Neural cell (in vitro differentiated cells): Measurements from ENCODE around the gene B4GALT4. TPM values are rescaled to one million over a fixed set of nuclear protein-coding genes. Genes with fewer than 3 reads are reported as not detected.

Experiments
- H2AFZ ChIP-seq: fragments of 200-600, 300-800 bp; sonication (generic), shearing (Covaris generic); 2 replicates; pipeline ENCODE4 v1.6.0; 2014; ENCODE audit warnings: low read depth, mild to moderate bottlenecking, antibody characterized with exemption, low read length, moderate library complexity
- H3F3A ChIP-seq: fragments of 200-600 bp; shearing (Covaris generic); 2 replicates; pipeline ENCODE4 v1.6.1; 2016; ENCODE audit warnings: mild to moderate bottlenecking, moderate library complexity, mixed read lengths, antibody characterized with exemption, low read length; ENCODE audit not compliant: insufficient read depth, poor library complexity, severe bottlenecking
- H3K27ac ChIP-seq: fragments of 200-600, 300-800 bp; sonication (generic), shearing (Covaris generic); 2 replicates; pipeline ENCODE4 v1.5.1; 2014; ENCODE audit warnings: mild to moderate bottlenecking, low read length, moderate library complexity
- H3K27me3 ChIP-seq: fragments of 300-800, 200-600 bp; sonication (generic), shearing (Covaris generic); 2 replicates; pipeline ENCODE4 v1.6.0; 2014; ENCODE audit warnings: mild to moderate bottlenecking, low read depth, low read length, moderate library complexity; ENCODE audit not compliant: insufficient read depth
- H3K36me3 ChIP-seq: fragments of 300-800, 200-600 bp; sonication (generic), shearing (Covaris generic); 2 replicates; pipeline ENCODE4 v1.5.1; 2014; ENCODE audit warnings: mild to moderate bottlenecking, antibody characterized with exemption, low read length, moderate library complexity; ENCODE audit not compliant: insufficient read depth
- H3K4me2 ChIP-seq: fragments of 300-800, 200-600 bp; sonication (generic), shearing (Covaris generic); 2 replicates; pipeline ENCODE4 v1.6.0; 2014; ENCODE audit warnings: mild to moderate bottlenecking, low read length
- H3K4me3 ChIP-seq: fragments of 300-800, 200-600 bp; sonication (generic), shearing (Covaris generic); 2 replicates; pipeline ENCODE4 v1.5.1; 2014; ENCODE audit warnings: mild to moderate bottlenecking, low read length, moderate library complexity
- H3K79me2 ChIP-seq: fragments of 200-600 bp; shearing (Covaris generic); replicated peaks from 2 replicates; pipeline ENCODE4 v1.6.0; 2014; ENCODE audit warnings: mild to moderate bottlenecking, low read length, moderate library complexity; ENCODE audit not compliant: insufficient read depth
- H3K9ac ChIP-seq: fragments of 300-800, 200-600 bp; sonication (generic), shearing (Covaris generic); 2 replicates; pipeline ENCODE4 v1.6.1; 2016; ENCODE audit warnings: mild to moderate bottlenecking, low read length, mixed read lengths
- H3K9me2 ChIP-seq: fragments of 200-600 bp; shearing (Covaris generic); 2 replicates; pipeline ENCODE4 v1.6.1; 2016; ENCODE audit warnings: mild to moderate bottlenecking, low read length, mixed read lengths; ENCODE audit not compliant: insufficient read depth
- H3K9me3 ChIP-seq: fragments of 200-600, 300-800 bp; sonication (generic), shearing (Covaris generic); 2 replicates; pipeline ENCODE4 v1.6.1; 2016; ENCODE audit warnings: mild to moderate bottlenecking, mixed run types, low read length, moderate library complexity, mixed read lengths
- H4K20me1 ChIP-seq: fragments of 200-600 bp; shearing (Covaris generic); 2 replicates; pipeline ENCODE4 v1.6.1; 2016; ENCODE audit warnings: mild to moderate bottlenecking, mixed run types; ENCODE audit not compliant: insufficient read depth
- CTCF ChIP-seq: fragments of 450-650 bp; IDR thresholded peaks from 2 replicates; pipeline ENCODE4 v1.5.1; 2014; ENCODE audit warnings: antibody characterized with exemption, mild to moderate bottlenecking, moderate library complexity; ENCODE audit not compliant: poor library complexity, severe bottlenecking
- EP300 ChIP-seq: fragments of 450-650 bp; conservative IDR thresholded peaks from 2 replicates; pipeline ENCODE4 v1.6.1; 2014; ENCODE audit warnings: antibody characterized with exemption, mild to moderate bottlenecking, moderate library complexity; ENCODE audit not compliant: poor library complexity, severe bottlenecking
- EZH2 ChIP-seq: fragments of 200-600, 300-800 bp; shearing (Covaris generic), sonication (generic); IDR thresholded peaks from 2 replicates; pipeline ENCODE4 v1.6.1; 2014; ENCODE audit warnings: antibody characterized with exemption, low read length, borderline replicate concordance, mild to moderate bottlenecking; ENCODE audit not compliant: insufficient read depth, poor library complexity, severe bottlenecking
- MXI1 ChIP-seq: fragments of 450-650 bp; conservative IDR thresholded peaks from 2 replicates; pipeline ENCODE4 v1.6.1; 2014; ENCODE audit warnings: antibody characterized with exemption, mild to moderate bottlenecking; ENCODE audit not compliant: poor library complexity, severe bottlenecking
- POLR2AphosphoS5 ChIP-seq: IDR thresholded peaks from 2 replicates; pipeline ENCODE4 v1.6.1; 2012
- RAD21 ChIP-seq: fragments of 450-650 bp; conservative IDR thresholded peaks from 2 replicates; pipeline ENCODE4 v1.6.1; 2014; ENCODE audit warnings: antibody characterized with exemption, mild to moderate bottlenecking, moderate library complexity
- REST ChIP-seq: IDR thresholded peaks from 2 replicates; pipeline ENCODE4 v1.6.1; 2012; ENCODE audit warnings: borderline replicate concordance
- SMC3 ChIP-seq: fragments of 450-650 bp; conservative IDR thresholded peaks from 2 replicates; pipeline ENCODE4 v1.6.1; 2014; ENCODE audit warnings: antibody characterized with exemption, mild to moderate bottlenecking, moderate library complexity; ENCODE audit not compliant: poor library complexity
- TAF1 ChIP-seq: IDR thresholded peaks from 2 replicates; pipeline ENCODE4 v1.6.1; 2012; ENCODE audit warnings: low read depth
- polyA plus RNA-seq: library from polyadenylated mRNA; depleted of rRNA; stranded (reverse); fragments of >200 nt; gene quantifications from 2 replicates; pipeline ENCODE4 v1.2.3, GENCODE V29; 2014

B4GALT4 gene
- polyA plus RNA-seq, 1 donor from 2014 or later: 11.8 TPM

- no peak overlapping the region for H3K4me2 ChIP-seq
- no peak overlapping the region for H2AFZ ChIP-seq
- H3K36me3 ChIP-seq: no peaks in the 10 kb centered on the region
- no peaks in the 10 kb centered on the region for H3K79me2 ChIP-seq
- H3F3A ChIP-seq: no peaks in the 10 kb centered on the region
- H3K9ac ChIP-seq: no peak overlapping the region
- H3K9me2 ChIP-seq: no peaks in the 10 kb centered on the region
- H3K4me3 ChIP-seq: no peak overlapping the region
- no peak overlapping the region for H3K27ac ChIP-seq
- TF ChIP-seq EP300: no peak
- no peak for TF ChIP-seq RAD21
- TF ChIP-seq SMC3: no peak
- no peak for TF ChIP-seq CTCF
- no peak for TF ChIP-seq POLR2AphosphoS5
- no peak for TF ChIP-seq REST
- TF ChIP-seq TAF1: no peak
- no peak for TF ChIP-seq MXI1
- no peak for TF ChIP-seq EZH2
- H3K27me3 ChIP-seq: no peaks in the 10 kb centered on the region
- no peaks in the 10 kb centered on the region for H3K9me3 ChIP-seq
- H4K20me1 ChIP-seq: no peaks in the 10 kb centered on the region
Measured at GRCh38 chr3:119184796-119185570, 55.7 kb downstream of the B4GALT4 start.

- Histone ChIP-seq H3K27me3 (no peaks in the 10 kb centered on the region), H2AFZ (no peak overlapping the region), H3K9ac (no peak overlapping the region), H3K9me2 (no peaks in the 10 kb centered on the region), H3K79me2 (no peaks in the 10 kb centered on the region), H3F3A (no peaks in the 10 kb centered on the region), H3K36me3 (no peaks in the 10 kb centered on the region), H3K4me2 (no peak overlapping the region), H3K9me3 (no peaks in the 10 kb centered on the region), H4K20me1 (no peaks in the 10 kb centered on the region), H3K4me3 (no peak overlapping the region), H3K27ac (no peak overlapping the region)
- no peak for TF ChIP-seq POLR2AphosphoS5
- no peak for TF ChIP-seq CTCF
- no peak for TF ChIP-seq SMC3
- no peak for TF ChIP-seq MXI1
- no peak for TF ChIP-seq RAD21
- TF ChIP-seq EP300: no peak
- no peak for TF ChIP-seq REST
- TF ChIP-seq TAF1: no peak
- no peak for TF ChIP-seq EZH2
Measured at GRCh38 chr3:119184111-119184510, 56.6 kb downstream of the B4GALT4 start.
